HepG2 (cell line): ENCODE data around the gene CDK2. TPM values are rescaled to one million over a fixed set of nuclear protein-coding genes. Genes with fewer than 3 reads are reported as not detected.

Experiments used
- DPF2 ChIP-seq: sonication (generic); formaldehyde crosslinking; IDR thresholded peaks from 2 replicates; pipeline ENCODE4 v1.4.0; 2020; ENCODE audit warnings: mild to moderate bottlenecking, low read depth, missing genetic modification reagents, borderline replicate concordance
- EZH2 ChIP-seq: conservative IDR thresholded peaks from 2 replicates; pipeline ENCODE4 v1.6.1; 2012; ENCODE audit warnings: mild to moderate bottlenecking, low read depth, low read length, moderate library complexity
- FIP1L1 ChIP-seq: fragments of 200-400 bp; formaldehyde crosslinking; IDR thresholded peaks from 2 replicates; pipeline ENCODE4 v1.6.1; 2018; ENCODE audit warnings: low read depth, mild to moderate bottlenecking, low read length, moderate library complexity, borderline replicate concordance; ENCODE audit not compliant: insufficient read depth
- GZF1 ChIP-seq: sonication (generic); formaldehyde crosslinking; IDR thresholded peaks from 2 replicates; pipeline ENCODE4 v1.5.1; 2020; ENCODE audit warnings: mild to moderate bottlenecking, missing genetic modification reagents
- HNRNPH1 ChIP-seq: fragments of 200-400 bp; formaldehyde crosslinking; optimal IDR thresholded peaks from 2 replicates; pipeline ENCODE3; 2017; ENCODE audit warnings: mild to moderate bottlenecking, low read depth, low read length
- NCOA5 ChIP-seq: sonication (generic); formaldehyde crosslinking; IDR thresholded peaks from 2 replicates; pipeline ENCODE4 v1.4.0; 2020; ENCODE audit warnings: missing genetic modification reagents
- ONECUT2 ChIP-seq: sonication (generic); formaldehyde crosslinking; IDR thresholded peaks from 2 replicates; pipeline ENCODE4 v1.4.0; 2020; ENCODE audit warnings: missing genetic modification reagents
- RCOR2 ChIP-seq: IDR thresholded peaks from 2 replicates; pipeline ENCODE4 v1.6.1; 2016; ENCODE audit warnings: missing biosample characterization, missing genetic modification reagents
- REPIN1 ChIP-seq: sonication (generic); formaldehyde crosslinking; IDR thresholded peaks from 2 replicates; pipeline ENCODE4 v1.8.0; 2022; ENCODE audit warnings: missing genetic modification reagents, low read depth, mild to moderate bottlenecking, borderline replicate concordance
- ZMAT3 ChIP-seq: sonication (generic); formaldehyde crosslinking; conservative IDR thresholded peaks from 2 replicates; pipeline ENCODE4 v1.7.0; 2021; ENCODE audit warnings: missing genetic modification reagents
- ZNF329 ChIP-seq: sonication (generic); formaldehyde crosslinking; IDR thresholded peaks from 2 replicates; pipeline ENCODE4 v1.9.0; 2021; ENCODE audit warnings: low read depth, mild to moderate bottlenecking, missing genetic modification reagents
- ZNF713 ChIP-seq: sonication (generic); formaldehyde crosslinking; IDR thresholded peaks from 2 replicates; pipeline ENCODE4 v1.4.0; 2020; ENCODE audit warnings: mild to moderate bottlenecking, missing genetic modification reagents
- polyA plus RNA-seq, 8 experiments: library from polyadenylated mRNA; depleted of rRNA in 3 of 8; stranded (reverse) in 7 of 8; unstranded in 1 of 8; fragments of >200 nt; fragmentation: Illumina TruSeq in 4 of 8; extraction: Trizol in 4 of 8; gene quantifications; 2 replicates each; pipeline versions ENCODE4 v1.2.1 to v1.2.3, GENCODE V29; 2011 to 2016; ENCODE audit warnings: low read depth in 4 of 8, missing spikeins in 1 of 8, mixed read lengths in 1 of 8; ENCODE audit not compliant: insufficient read depth in 1 of 8
- total RNA-seq, 5 experiments: library from RNA; depleted of rRNA; stranded (reverse); fragments of >200 nt; fragmentation: Illumina TruSeq; extraction: Trizol; gene quantifications; 2 replicates each; pipeline ENCODE4 v1.2.3, GENCODE V29; 2016; ENCODE audit warnings: low read depth in 1 of 5
- TF ChIP-seq, protein P1 (sequence below): sonication (generic); formaldehyde crosslinking; IDR thresholded peaks from 2 replicates; pipeline ENCODE4; 2020; ENCODE audit warnings: missing genetic modification reagents, mild to moderate bottlenecking, borderline replicate concordance

CDK2 gene
- total and polyA plus RNA-seq, 2 of the 13 experiments (the other 11 are each of a cell fraction or from before 2014, with no cell fraction given) = 47.5 to 52.6 TPM

- TF ChIP-seq ONECUT2 (CRISPR knock-in tag) = no peak
- TF ChIP-seq EZH2 = no peak
- TF ChIP-seq ZNF713 (CRISPR knock-in tag) = 0 out of 2 replicates have a peak, but pooled peaks have one; percentile 15
- TF ChIP-seq ZNF329 = peak; percentile 21; the same call in 1 of the 2 replicates
- no peak for TF ChIP-seq RCOR2 (CRISPR knock-in tag)
- TF ChIP-seq REPIN1 (CRISPR knock-in tag) = no peak
- no peak for TF ChIP-seq FIP1L1
- no peak for TF ChIP-seq DPF2 (CRISPR knock-in tag)
- TF ChIP-seq ZMAT3 (CRISPR knock-in tag) = no peak
- TF ChIP-seq HNRNPH1 = no peak
- no peak for TF ChIP-seq NCOA5 (CRISPR knock-in tag)
- no peak for TF ChIP-seq GZF1 (CRISPR knock-in tag)
- TF ChIP-seq, protein P1, sequence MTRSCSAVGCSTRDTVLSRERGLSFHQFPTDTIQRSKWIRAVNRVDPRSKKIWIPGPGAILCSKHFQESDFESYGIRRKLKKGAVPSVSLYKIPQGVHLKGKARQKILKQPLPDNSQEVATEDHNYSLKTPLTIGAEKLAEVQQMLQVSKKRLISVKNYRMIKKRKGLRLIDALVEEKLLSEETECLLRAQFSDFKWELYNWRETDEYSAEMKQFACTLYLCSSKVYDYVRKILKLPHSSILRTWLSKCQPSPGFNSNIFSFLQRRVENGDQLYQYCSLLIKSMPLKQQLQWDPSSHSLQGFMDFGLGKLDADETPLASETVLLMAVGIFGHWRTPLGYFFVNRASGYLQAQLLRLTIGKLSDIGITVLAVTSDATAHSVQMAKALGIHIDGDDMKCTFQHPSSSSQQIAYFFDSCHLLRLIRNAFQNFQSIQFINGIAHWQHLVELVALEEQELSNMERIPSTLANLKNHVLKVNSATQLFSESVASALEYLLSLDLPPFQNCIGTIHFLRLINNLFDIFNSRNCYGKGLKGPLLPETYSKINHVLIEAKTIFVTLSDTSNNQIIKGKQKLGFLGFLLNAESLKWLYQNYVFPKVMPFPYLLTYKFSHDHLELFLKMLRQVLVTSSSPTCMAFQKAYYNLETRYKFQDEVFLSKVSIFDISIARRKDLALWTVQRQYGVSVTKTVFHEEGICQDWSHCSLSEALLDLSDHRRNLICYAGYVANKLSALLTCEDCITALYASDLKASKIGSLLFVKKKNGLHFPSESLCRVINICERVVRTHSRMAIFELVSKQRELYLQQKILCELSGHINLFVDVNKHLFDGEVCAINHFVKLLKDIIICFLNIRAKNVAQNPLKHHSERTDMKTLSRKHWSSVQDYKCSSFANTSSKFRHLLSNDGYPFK (CRISPR knock-in tag) = 0 out of 2 replicates have a peak, but pooled peaks have one; percentile 6
- TF ChIP-seq, all 625 proteins: peak for 65
These were observed 7.7 kb downstream of the CDK2 start (continued) for GRCh38 chr12:55974308-55974730.
